Measurements from ENCODE around the gene TMEM178B.

TMEM178B gene

DNA sequence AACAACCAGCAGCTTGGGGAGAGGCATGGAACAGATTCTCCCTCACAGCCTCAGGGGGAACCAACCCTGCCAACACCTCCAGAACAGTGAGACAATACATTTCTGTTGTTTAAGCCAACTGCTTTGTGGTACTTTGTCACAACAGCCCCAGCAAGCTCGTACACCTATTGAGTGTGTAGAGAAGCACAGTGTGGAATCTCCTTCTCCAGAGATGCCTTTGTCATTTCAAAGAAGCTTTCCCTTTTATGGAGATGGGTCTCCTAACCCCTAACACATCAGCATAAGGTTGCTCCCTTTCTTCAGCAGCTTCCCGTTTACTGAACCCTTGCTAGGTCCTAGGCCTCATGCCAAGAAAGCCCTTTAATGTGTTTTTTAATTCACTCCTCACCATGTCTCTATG, 416.6 kb downstream of the TMEM178B start:
- Histone ChIP-seq H4K20me1 (ENCODE audit: insufficient read depth) (no peaks in the 10 kb centered on the region), H3K4me1 (ENCODE audit: low read depth, poor library complexity, severe bottlenecking) (peaks cover 9% of the 10 kb centered on the region), H2AFZ (ENCODE audit: low read depth) (no peak overlapping the region), H3K27me3 (ENCODE audit: insufficient read depth, low read depth) (no peaks in the 10 kb centered on the region), H3K36me3 (ENCODE audit: insufficient read depth) (no peaks in the 10 kb centered on the region), H3K27ac (no peak overlapping the region), H3K4me2 (no peak overlapping the region), H3K9ac (no peak overlapping the region), H3K79me2 (ENCODE audit: insufficient read depth, low read depth) (no peaks in the 10 kb centered on the region), H3K4me3 (IDR thresholded peaks at IDR 0.05; ENCODE audit: insufficient read depth, low read depth, low read length) (no peak overlapping the region)
- TF ChIP-seq, protein P1, sequence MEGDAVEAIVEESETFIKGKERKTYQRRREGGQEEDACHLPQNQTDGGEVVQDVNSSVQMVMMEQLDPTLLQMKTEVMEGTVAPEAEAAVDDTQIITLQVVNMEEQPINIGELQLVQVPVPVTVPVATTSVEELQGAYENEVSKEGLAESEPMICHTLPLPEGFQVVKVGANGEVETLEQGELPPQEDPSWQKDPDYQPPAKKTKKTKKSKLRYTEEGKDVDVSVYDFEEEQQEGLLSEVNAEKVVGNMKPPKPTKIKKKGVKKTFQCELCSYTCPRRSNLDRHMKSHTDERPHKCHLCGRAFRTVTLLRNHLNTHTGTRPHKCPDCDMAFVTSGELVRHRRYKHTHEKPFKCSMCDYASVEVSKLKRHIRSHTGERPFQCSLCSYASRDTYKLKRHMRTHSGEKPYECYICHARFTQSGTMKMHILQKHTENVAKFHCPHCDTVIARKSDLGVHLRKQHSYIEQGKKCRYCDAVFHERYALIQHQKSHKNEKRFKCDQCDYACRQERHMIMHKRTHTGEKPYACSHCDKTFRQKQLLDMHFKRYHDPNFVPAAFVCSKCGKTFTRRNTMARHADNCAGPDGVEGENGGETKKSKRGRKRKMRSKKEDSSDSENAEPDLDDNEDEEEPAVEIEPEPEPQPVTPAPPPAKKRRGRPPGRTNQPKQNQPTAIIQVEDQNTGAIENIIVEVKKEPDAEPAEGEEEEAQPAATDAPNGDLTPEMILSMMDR (conservative IDR thresholded peaks at IDR 0.05; ENCODE audit: low read depth, low read length): no peak

DNA sequence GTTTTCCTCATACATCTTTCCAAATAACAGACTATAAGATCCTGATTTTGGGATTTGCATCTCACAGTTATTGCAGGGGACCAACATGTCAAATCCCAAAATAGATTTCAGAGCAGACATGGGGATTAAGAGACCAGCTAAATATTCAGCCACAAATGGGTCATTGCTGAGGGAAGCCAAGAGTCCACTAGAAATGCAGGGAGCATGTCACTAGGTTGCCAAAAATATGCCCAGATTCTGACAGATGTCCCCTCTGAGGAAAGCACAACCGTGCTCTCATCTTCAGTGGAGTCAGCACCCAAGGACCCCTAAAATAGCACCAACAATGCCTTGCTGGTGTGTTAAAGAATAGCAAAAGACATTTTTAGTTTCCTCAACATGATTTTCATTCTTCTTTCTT, 421.2 kb downstream of the TMEM178B start:
- Histone ChIP-seq H3K27ac (no peak overlapping the region), H3K4me2 (no peak overlapping the region), H3K4me1 (ENCODE audit: low read depth, poor library complexity, severe bottlenecking) (peaks cover 2% of the 10 kb centered on the region), H3K27me3 (ENCODE audit: insufficient read depth, low read depth) (no peaks in the 10 kb centered on the region), H3K36me3 (ENCODE audit: insufficient read depth) (no peaks in the 10 kb centered on the region), H2AFZ (ENCODE audit: low read depth) (no peak overlapping the region), H3K9ac (no peak overlapping the region), H4K20me1 (ENCODE audit: insufficient read depth) (no peaks in the 10 kb centered on the region), H3K4me3 (IDR thresholded peaks at IDR 0.05; ENCODE audit: insufficient read depth, low read depth, low read length) (no peak overlapping the region), H3K79me2 (ENCODE audit: insufficient read depth, low read depth) (no peaks in the 10 kb centered on the region)
- TF ChIP-seq, protein P1 (conservative IDR thresholded peaks at IDR 0.05; ENCODE audit: low read depth, low read length): no peak

DNA sequence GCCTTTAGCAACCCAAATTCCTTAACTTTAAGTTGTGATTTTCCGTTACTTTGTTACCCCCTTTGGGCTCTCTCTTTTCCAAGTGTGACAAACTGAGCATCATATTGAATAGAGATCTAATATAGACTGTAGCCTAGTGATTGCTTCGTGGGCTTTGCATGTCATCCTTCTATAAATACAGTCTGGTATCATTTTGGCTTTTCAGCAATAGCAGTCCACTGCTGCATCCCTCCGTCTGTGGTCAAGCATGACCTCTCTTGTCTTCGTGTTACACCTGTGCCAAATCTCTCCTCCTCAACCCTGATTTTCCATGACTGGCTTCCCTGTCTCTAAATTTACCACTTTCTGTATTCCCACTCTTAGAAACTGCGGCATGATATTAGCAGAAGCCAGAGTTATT, 423.5 kb downstream of the TMEM178B start:
- Histone ChIP-seq H3K27me3 (ENCODE audit: insufficient read depth, low read depth) (no peaks in the 10 kb centered on the region), H3K27ac (no peak overlapping the region), H4K20me1 (ENCODE audit: insufficient read depth) (no peaks in the 10 kb centered on the region), H3K9ac (no peak overlapping the region), H3K4me1 (ENCODE audit: low read depth, poor library complexity, severe bottlenecking) (no peaks in the 10 kb centered on the region), H3K4me3 (IDR thresholded peaks at IDR 0.05; ENCODE audit: insufficient read depth, low read depth, low read length) (no peak overlapping the region), H3K36me3 (ENCODE audit: insufficient read depth) (no peaks in the 10 kb centered on the region), H3K4me2 (no peak overlapping the region), H2AFZ (ENCODE audit: low read depth) (no peak overlapping the region), H3K79me2 (ENCODE audit: insufficient read depth, low read depth) (no peaks in the 10 kb centered on the region)
- TF ChIP-seq, protein P1 (conservative IDR thresholded peaks at IDR 0.05; ENCODE audit: low read depth, low read length): no peak

DNA sequence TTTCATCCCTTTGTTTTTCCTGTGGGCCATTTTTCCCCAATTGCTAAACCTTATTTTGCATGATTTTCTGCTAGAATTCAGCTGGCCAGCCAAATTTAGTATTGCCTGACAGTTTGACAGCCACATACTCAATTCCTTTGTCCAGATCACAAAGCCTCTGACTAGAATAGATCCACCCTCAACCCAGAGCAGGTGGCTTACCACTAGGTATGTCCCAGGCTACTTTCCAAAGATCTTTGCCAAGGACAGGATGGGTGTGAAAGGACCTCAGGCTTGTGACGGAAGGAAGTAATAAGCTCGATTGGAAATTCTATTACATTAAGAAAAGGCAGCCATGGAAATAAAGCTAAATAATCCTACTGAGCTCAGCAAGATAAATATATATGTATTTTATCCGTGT, 426.7 kb downstream of the TMEM178B start:
- TF ChIP-seq, protein P1 (conservative IDR thresholded peaks at IDR 0.05; ENCODE audit: low read depth, low read length): no peak
- H3K4me1 ChIP-seq (ENCODE audit: low read depth, poor library complexity, severe bottlenecking): no peaks in the 10 kb centered on the region
- H2AFZ ChIP-seq (ENCODE audit: low read depth): no peak overlapping the region

More for the DNA sequence above, 426.7 kb downstream of the TMEM178B start:
- H3K27ac ChIP-seq: no peak overlapping the region
- no peak overlapping the region for H3K4me2 ChIP-seq
- no peaks in the 10 kb centered on the region for H3K36me3 ChIP-seq (ENCODE audit: insufficient read depth)
- H3K4me3 ChIP-seq (IDR thresholded peaks at IDR 0.05; ENCODE audit: insufficient read depth, low read depth, low read length): no peak overlapping the region
- H3K9ac ChIP-seq: no peak overlapping the region
- no peaks in the 10 kb centered on the region for H3K79me2 ChIP-seq (ENCODE audit: insufficient read depth, low read depth)
- no peaks in the 10 kb centered on the region for H4K20me1 ChIP-seq (ENCODE audit: insufficient read depth)
- no peaks in the 10 kb centered on the region for H3K27me3 ChIP-seq (ENCODE audit: insufficient read depth, low read depth)
